Astrocyte of the cerebellum (primary cell): ENCODE measurements around the gene SMARCC1.

Experiments used
- DNase-seq: peaks from one replicate; pipeline ENCODE4 v3.0.0-alpha.2; 2011; ENCODE audit warnings: low read depth
- H3K4me3 ChIP-seq: 2 replicates; pipeline ENCODE4 v1.5.1; 2011; ENCODE audit warnings: mild to moderate bottlenecking, low read depth, low read length, moderate library complexity
- in situ Hi-C: cut with HindIII; loops from 2 replicates; pipeline ENCODE4 v1.10.0; 2017; ENCODE audit warnings: low sequenced_read_pairs
- TF ChIP-seq, protein P1 (sequence below): IDR thresholded peaks from 2 replicates; pipeline ENCODE4 v1.5.1; 2012; ENCODE audit warnings: low read length, low read depth, moderate library complexity, mild to moderate bottlenecking; ENCODE audit errors: missing control alignments

SMARCC1 gene

DNA sequence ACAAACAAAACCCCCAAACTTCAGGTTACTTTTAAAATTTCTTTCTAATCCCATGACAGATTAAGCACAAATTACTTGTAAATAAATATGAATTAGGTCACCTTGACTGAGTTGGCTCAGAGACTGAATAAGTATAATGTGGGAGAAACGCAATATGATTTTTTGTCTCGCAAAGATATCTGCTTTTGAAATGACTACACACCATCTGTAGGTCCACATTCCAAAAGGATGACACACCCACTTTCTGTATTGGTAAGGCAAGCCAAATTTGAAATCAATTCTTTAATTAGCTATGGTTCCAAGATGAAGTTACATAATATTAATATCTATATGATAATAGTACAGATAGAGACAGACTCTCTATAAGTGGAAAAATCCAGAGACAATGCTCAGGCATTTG lies 136.1 kb downstream of the SMARCC1 start:
- TF ChIP-seq, protein P1, sequence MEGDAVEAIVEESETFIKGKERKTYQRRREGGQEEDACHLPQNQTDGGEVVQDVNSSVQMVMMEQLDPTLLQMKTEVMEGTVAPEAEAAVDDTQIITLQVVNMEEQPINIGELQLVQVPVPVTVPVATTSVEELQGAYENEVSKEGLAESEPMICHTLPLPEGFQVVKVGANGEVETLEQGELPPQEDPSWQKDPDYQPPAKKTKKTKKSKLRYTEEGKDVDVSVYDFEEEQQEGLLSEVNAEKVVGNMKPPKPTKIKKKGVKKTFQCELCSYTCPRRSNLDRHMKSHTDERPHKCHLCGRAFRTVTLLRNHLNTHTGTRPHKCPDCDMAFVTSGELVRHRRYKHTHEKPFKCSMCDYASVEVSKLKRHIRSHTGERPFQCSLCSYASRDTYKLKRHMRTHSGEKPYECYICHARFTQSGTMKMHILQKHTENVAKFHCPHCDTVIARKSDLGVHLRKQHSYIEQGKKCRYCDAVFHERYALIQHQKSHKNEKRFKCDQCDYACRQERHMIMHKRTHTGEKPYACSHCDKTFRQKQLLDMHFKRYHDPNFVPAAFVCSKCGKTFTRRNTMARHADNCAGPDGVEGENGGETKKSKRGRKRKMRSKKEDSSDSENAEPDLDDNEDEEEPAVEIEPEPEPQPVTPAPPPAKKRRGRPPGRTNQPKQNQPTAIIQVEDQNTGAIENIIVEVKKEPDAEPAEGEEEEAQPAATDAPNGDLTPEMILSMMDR, result no peak
- no peak for DNase-seq
- no peak overlapping the region for H3K4me3 ChIP-seq
- in situ Hi-C loops, result no loop called here

DNA sequence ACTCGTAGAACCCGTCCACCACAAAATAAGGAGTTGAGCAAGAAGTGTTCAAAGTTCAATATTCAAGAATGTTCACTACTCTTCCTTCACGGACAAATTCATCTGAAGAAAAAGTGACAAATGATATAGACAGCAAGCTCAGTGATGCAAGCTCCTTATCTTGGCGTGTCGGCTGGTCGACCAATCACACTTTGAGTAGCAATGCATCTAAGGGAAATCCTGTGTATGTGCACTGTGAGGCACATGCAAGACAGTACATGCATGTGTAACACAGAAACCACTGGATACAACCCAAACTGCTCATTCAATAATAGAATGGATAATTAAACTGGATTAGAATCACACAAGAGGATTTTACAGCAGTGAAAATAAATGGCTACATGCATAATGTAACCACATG lies 138.6 kb downstream of the SMARCC1 start:
- in situ Hi-C loops, result no loop called here
- TF ChIP-seq, protein P1, result no peak
- DNase-seq, result no peak
- no peak overlapping the region for H3K4me3 ChIP-seq

DNA sequence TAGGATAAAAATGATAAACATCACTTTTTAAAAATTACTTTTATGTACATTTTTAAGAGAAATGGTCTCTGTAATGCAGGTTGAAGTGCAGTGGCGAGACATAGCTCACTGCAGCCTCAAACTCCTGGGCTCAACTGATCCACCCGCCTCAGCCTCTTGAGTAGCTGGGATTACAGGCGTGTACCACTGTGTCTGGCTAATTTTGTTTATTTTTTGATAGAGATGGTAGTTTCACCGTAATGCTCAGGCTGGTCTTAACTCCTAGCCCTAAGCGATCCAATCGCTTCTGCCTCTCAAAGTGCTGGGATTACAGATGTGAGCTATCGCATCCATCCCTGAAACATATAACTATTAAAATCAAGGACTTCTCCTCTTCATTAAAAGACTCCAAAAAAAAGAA lies 140.0 kb downstream of the SMARCC1 start:
- TF ChIP-seq, protein P1, result no peak
- in situ Hi-C loops, result no loop called here
- DNase-seq, result no peak
- no peak overlapping the region for H3K4me3 ChIP-seq

DNA sequence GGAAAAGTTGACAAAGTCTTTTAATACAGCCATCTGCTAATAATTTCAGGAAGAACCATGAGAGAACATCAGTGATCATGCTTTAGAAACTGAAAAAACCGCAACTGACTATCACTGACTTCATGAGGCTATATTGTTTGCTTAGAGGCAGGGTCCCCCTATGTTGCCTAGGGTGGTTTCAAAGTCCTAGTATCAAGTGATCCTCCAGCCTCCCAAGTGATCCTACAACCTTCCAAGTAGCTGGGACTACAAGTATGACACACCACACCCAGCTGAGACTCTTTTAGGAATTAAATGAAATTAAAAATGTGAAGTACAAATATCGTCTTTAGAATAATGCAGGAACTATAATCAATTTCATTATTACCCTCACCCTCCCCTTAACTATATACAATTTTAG lies 144.8 kb downstream of the SMARCC1 start:
- TF ChIP-seq, protein P1, result no peak
- in situ Hi-C loops, result no loop called here
- DNase-seq, result no peak
- no peak overlapping the region for H3K4me3 ChIP-seq

DNA sequence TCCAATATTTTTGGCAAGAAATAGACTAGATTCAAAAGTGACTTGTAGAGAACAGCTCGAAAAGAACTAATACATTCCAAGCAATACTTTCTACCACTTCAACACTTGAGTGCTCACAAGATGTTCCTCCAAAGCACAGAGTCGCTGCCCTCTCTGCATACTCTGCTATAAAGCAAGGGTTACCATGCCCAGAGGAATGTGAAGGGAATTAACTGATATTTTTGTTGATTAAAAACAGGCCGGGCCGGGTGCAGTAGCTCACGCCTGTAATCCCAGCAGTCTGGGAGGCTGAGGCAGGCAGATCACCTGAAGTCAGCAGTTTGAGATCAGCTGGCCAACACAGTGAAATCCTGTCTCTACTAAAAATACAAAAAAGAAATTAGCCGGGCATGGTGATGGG lies 145.5 kb downstream of the SMARCC1 start:
- TF ChIP-seq, protein P1, result no peak
- DNase-seq, result no peak
- no peak overlapping the region for H3K4me3 ChIP-seq
- in situ Hi-C loops, result no loop called here

DNA sequence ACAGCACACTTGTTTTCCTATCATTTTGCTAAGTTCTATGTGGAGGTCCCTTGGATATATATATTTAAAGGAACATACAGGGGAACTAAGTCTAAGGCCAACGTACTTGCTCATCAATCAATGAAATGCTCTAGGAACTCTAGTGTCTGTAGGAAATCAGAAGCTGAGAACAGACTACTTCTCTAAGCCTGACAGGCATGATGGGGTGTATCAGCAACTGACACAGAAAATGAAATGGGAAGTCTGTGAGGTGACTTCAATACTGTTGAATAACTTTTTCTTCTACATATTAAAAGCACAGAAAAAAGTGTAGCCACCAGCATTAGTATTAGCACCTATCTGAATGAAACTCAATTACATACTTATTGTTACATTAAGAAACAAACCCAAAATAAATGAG lies 146.2 kb downstream of the SMARCC1 start:
- no peak overlapping the region for H3K4me3 ChIP-seq
- DNase-seq, result no peak
- TF ChIP-seq, protein P1, result no peak
- in situ Hi-C loops, result no loop called here

DNA sequence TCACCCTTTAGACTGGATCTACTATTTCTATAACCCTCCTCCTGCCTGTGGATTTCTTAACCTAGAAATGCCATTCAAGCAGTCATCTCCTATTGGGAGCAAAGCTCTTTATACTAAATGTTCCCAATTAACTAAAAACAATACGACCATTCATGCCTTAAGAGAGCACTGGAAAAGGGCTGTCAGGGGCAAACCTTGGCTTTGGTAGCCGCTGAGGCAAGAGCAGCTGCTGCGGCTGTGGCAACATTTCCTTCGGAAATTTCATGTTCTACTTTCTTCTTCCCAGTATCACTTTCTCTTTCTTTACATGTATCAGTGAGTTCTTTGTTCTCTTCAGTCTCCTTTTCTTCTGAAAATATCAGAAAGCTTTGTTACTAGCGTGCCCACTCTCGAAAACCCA lies 146.7 kb downstream of the SMARCC1 start:
- TF ChIP-seq, protein P1, result no peak
- H3K4me3 ChIP-seq, result no peak overlapping the region
- in situ Hi-C loops, result no loop called here
- no peak for DNase-seq
